BE2C (cell line): Measurements from ENCODE around the gene OST4.

ENCODE experiments used
- DNase-seq: peaks from one replicate; pipeline ENCODE4 v3.0.0-alpha.2; 2020
- H3K27me3 ChIP-seq: fragments of 250-450 bp; sonication (Bioruptor Pico); 2 replicates; pipeline ENCODE4 v1.5.1; 2020; ENCODE audit warnings: mild to moderate bottlenecking
- H3K36me3 ChIP-seq: fragments of 250-450 bp; sonication (Bioruptor Pico); 2 replicates; pipeline ENCODE4 v1.5.1; 2020; ENCODE audit warnings: mild to moderate bottlenecking
- H3K4me1 ChIP-seq: fragments of 250-450 bp; sonication (Bioruptor Pico); 2 replicates; pipeline ENCODE4 v1.5.1; 2020
- H3K4me3 ChIP-seq: 2 replicates; pipeline ENCODE4 v1.5.1; 2011; ENCODE audit warnings: low read depth, low read length
- H3K9me3 ChIP-seq: fragments of 250-450 bp; sonication (Bioruptor Pico); 2 replicates; pipeline ENCODE4 v1.5.1; 2020
- TF ChIP-seq, protein P1 (sequence below): IDR thresholded peaks from 2 replicates; pipeline ENCODE4 v1.5.1; 2012; ENCODE audit warnings: mild to moderate bottlenecking, low read depth, low read length

OST4 gene

DNA sequence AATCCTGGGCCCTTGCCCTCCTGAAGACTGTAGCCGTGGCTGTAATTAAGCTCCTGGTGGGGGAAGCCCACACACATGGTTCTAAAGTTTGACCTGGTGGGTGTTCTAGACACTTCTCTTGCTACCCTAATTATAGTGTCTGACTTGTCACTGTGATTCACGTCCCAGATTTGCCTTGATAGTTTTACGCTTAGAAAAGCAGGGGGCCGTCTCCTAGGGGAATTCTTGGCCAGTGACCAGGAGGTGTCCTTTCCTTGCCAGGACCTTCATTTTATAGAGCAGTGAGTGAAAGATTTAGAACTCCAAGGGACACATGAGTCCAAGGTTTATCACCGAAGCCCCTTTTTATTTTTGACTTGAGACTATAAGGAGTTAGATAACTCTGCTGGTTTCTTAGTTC is 29.7 kb downstream of the OST4 start:
- TF ChIP-seq, protein P1, sequence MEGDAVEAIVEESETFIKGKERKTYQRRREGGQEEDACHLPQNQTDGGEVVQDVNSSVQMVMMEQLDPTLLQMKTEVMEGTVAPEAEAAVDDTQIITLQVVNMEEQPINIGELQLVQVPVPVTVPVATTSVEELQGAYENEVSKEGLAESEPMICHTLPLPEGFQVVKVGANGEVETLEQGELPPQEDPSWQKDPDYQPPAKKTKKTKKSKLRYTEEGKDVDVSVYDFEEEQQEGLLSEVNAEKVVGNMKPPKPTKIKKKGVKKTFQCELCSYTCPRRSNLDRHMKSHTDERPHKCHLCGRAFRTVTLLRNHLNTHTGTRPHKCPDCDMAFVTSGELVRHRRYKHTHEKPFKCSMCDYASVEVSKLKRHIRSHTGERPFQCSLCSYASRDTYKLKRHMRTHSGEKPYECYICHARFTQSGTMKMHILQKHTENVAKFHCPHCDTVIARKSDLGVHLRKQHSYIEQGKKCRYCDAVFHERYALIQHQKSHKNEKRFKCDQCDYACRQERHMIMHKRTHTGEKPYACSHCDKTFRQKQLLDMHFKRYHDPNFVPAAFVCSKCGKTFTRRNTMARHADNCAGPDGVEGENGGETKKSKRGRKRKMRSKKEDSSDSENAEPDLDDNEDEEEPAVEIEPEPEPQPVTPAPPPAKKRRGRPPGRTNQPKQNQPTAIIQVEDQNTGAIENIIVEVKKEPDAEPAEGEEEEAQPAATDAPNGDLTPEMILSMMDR: no peak
- peaks cover 47% of the 10 kb centered on the region for H3K36me3 ChIP-seq
- H3K4me1 ChIP-seq: peaks cover 7% of the 10 kb centered on the region; the same call in 1 of the 2 replicates
- H3K4me3 ChIP-seq: no peak overlapping the region
- H3K27me3 ChIP-seq: no peaks in the 10 kb centered on the region
- no peak for DNase-seq
- H3K9me3 ChIP-seq: no peaks in the 10 kb centered on the region

DNA sequence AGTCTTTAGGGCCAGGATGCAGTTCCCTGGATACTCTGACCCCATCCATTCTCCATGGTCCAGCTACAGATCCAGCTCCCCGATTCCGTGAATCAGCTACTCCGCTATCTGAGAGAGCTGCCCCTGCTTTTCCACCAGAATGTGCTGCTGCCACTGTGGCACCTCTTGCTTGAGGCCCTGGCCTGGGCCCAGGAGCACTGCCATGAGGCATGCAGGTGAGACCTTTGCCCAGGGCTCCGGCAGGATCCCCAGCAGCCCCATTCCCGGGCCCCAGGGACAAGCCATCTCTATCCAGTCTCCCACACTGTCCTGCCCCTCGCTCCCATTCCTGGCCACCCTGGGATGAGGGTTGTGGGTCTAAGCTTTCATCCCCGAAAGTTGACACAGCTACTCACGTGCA is 31.2 kb downstream of the OST4 start:
- no peak overlapping the region for H3K4me3 ChIP-seq
- H3K9me3 ChIP-seq: no peaks in the 10 kb centered on the region
- TF ChIP-seq, protein P1: no peak

GRCh38 chr2:27039871-27040270 is 31.6 kb downstream of the OST4 start:
- no peaks in the 10 kb centered on the region for H3K27me3 ChIP-seq

More for the DNA sequence above, 31.2 kb downstream of the OST4 start:
- no peaks in the 10 kb centered on the region for H3K27me3 ChIP-seq
- no peak for DNase-seq
- H3K36me3 ChIP-seq: peaks cover 62% of the 10 kb centered on the region
- peaks cover 7% of the 10 kb centered on the region; the same call in 1 of the 2 replicates for H3K4me1 ChIP-seq

GRCh38 chr2:27039426-27039825 is 32.0 kb downstream of the OST4 start:
- DNase-seq: no peak
- Histone ChIP-seq H3K4me1 (peaks cover 7% of the 10 kb centered on the region; the same call in 1 of the 2 replicates), H3K27me3 (no peaks in the 10 kb centered on the region), H3K9me3 (no peaks in the 10 kb centered on the region), H3K4me3 (no peak overlapping the region), H3K36me3 (peaks cover 67% of the 10 kb centered on the region)
- TF ChIP-seq, protein P1: no peak

More at GRCh38 chr2:27039871-27040270, 31.6 kb downstream of the OST4 start:
- H3K36me3 ChIP-seq: peaks cover 66% of the 10 kb centered on the region
- no peaks in the 10 kb centered on the region for H3K9me3 ChIP-seq
- DNase-seq: no peak
- H3K4me3 ChIP-seq: no peak overlapping the region
- peaks cover 7% of the 10 kb centered on the region; the same call in 1 of the 2 replicates for H3K4me1 ChIP-seq
- TF ChIP-seq, protein P1: no peak

- no peaks in the 10 kb centered on the region for H3K9me3 ChIP-seq
- no peak for DNase-seq
- H3K4me1 ChIP-seq: peaks cover 7% of the 10 kb centered on the region; the same call in 1 of the 2 replicates
- H3K27me3 ChIP-seq: no peaks in the 10 kb centered on the region
- TF ChIP-seq, protein P1: no peak
- peaks cover 67% of the 10 kb centered on the region for H3K36me3 ChIP-seq
- H3K4me3 ChIP-seq: no peak overlapping the region
Observed at GRCh38 chr2:27038631-27039339, 32.7 kb downstream of the OST4 start.

- no peak for DNase-seq
- H3K4me3 ChIP-seq: no peak overlapping the region
- peaks cover 67% of the 10 kb centered on the region for H3K36me3 ChIP-seq
- H3K4me1 ChIP-seq: peaks cover 7% of the 10 kb centered on the region; the same call in 1 of the 2 replicates
- no peaks in the 10 kb centered on the region for H3K9me3 ChIP-seq
- no peaks in the 10 kb centered on the region for H3K27me3 ChIP-seq
- TF ChIP-seq, protein P1: no peak
Observed at GRCh38 chr2:27038012-27038411, 33.4 kb downstream of the OST4 start.
